Activated CD4-positive, alpha-beta T cell treated with anti-CD3 and anti-CD28 coated beads, Interleukin-10, Interleukin-2, amounts not matched to agents 100 ng/mL and 50 ng/mL, durations not matched to agents 16 hours and 8 hours (primary cell): ENCODE results near the gene MATN3.

Experiments
- DNase-seq: peaks from one replicate; pipeline ENCODE4 v3.0.0-alpha.2; 2020

The MATN3 gene

DNA sequence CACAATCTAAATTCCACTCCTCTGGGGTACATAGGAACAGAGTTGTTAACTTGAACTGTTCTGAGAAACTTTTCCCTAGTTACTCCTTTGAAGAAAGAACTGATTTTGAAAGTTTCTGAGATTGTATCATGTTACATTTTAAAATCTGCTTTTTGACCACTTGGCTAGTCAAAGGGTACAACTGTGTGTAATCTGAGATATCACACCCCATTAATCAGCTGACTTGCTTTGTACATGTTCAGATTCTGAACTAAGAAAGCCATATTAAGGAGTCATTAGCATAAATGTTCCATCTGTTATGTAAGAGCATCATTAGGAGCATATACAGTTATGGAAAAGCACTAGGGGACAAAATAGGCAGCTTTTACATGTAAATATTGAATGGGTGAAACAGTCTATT is 18.7 kb downstream of the MATN3 start:
- no peak for DNase-seq

DNA sequence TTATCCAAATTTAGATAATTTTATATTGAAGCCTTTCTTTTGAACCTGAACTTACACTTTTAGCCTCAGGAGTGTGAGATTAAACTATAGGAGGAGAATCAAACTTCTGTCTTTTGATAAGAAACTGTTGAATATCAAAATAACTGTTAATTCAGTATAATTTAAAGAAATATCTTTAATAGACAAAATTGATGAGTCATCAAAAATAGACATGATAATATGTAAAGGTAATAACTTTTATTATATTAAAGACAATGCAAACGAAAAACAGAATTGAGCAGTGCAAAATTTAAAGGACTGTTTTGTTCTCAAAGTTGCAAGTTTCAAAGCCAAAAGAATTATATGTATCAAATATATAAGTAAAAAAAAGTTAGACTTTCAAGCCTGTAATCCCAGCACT is 20.6 kb downstream of the MATN3 start:
- DNase-seq, result no peak

DNA sequence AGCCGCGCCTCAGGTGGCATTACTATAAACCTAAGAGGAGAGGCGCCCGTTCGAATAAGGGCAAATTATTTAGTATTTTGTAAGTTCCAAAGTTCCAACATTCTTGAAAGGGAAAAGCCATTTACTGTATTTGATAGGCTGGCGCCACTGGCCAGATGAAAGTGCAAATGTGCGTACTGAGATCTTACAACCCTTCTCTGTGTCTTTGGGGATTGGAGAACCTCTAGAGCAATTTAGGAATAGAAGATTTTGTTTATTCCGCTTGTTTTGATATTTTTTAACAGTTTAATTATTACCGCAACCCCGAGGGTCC is 22.1 kb downstream of the MATN3 start:
- DNase-seq, result no peak

DNA sequence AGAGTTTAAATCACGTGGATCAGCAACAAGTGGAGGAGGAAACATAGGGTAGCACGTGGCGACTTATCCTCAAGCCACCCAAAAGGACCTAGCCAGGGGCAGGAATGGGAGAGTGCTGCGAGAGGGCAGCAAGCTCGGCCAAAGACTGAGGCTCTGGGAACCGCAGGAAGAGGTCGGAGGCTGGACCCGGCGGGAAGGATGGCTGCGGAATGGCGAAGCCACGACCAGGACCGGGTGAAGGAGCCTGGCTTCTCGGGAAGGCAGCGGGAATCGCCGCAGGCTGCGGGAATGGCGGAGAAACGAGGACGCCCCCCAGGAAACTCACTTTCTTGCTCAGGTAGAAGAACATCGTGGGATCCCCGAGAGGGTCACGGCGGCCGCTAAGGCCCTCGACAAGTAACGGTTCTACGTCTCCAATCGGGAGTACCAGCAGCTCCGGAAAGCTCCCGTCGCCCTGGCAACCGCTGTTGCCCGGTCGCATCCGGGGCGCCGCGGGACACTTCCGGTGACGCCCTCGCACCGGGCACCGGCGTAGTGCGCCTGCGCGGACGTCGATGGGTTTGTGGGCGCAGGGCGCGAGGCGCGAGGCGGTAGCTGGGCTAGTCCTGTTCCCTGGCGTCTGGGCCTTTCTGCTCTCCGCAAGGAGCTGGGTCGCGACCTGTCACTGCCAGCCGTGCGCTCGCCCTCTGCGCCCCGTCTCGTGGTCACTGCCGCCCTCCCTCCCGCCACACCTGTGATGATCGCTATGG is 22.6 kb downstream of the MATN3 start, which contains the start of gene WDR35:
TSS of gene WDR35 (minus strand) at position 439 of the 749 bp plus-strand sequence. CDS start at position 349, 90 bp downstream.
- DNase-seq, result peak; percentile 96

DNA sequence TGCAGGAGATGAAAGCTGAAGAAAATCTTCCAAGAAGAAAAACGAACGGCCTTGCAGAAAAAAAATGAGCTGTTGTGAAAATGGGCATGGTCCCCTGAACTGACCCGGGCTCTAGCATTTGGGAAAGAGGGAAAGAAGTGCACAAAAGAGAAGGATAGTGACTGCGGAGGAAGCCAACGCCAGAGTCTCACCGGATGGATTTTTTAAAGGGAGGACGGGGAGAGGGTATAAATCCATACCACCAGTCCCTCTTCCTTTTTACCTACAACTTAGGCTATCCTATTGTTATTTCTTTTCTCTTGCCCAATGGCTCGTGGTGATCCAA is 23.2 kb downstream of the MATN3 start:
- DNase-seq, result no peak

DNA sequence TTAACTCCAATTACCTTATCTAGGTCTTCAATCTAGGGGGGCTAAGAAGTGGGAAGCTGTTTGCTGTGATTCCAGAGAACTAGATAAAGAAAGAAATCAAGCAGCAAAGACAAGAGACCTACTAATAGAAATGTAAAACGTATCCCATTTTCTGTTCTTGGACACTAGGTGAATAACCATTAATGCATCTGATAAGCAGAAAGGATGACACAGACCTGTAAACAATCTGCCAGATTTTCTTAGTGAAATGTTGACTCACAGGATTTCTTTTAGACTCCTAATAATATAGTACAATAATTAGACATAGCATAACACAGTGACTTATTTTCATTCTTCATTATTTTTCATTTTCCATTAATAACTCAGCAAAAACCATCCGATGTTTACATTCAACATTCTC is 23.9 kb downstream of the MATN3 start:
- no peak for DNase-seq

DNA sequence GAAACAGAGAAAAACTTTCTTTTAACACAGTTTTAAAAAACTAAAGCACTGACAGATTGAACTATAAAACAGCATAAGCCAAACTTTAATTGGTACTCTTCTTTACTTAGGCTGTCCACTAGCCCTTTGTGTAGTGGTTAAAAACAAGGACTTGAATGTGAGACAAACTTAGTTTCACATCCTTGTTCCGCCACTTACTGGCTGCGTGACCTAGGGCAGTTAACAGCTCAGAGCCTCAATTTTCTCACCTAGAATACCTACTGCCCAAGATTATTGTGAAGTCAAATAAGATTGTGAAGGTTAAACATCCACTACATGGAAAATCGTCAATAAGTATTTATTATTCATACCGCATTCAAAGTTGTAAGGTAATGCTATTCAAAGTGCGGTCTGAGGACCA is 24.5 kb downstream of the MATN3 start:
- no peak for DNase-seq

DNA sequence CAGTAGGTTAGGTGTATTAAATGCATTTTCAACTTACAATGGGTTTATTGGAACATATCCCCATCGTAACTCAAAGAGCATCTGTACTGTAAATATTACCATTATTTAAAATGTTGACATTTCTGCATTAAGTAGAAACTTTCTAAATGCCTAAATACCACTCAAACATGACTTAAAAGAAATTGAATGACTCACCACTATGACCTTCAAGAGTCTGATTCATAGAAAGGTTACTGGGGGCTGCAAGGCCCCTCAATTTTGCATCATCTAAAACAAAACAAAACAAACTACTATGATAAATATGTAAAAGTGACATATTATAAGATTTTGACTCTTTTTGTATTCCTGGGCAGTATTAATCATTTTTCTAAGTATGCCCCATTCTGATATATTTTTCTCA is 30.2 kb downstream of the MATN3 start:
- DNase-seq, result no peak

DNA sequence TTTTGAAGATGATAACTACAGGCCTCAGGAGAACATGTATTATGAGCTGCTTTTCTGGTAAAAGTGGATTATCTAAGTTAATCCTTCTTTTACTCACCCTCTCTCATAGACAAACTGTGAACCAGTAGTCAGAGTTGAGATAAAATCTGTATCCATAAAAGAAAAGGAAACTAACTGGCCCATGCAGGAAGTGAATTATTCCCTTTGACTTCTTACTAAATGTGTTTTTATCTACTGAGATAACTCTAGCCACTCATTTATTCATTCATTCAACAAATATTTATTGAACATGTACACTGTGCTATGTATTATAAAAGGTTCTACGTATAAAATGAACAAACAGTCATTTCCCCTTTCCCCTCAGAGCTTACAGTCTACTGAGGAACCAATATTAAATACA is 32.5 kb downstream of the MATN3 start:
- DNase-seq, result no peak

DNA sequence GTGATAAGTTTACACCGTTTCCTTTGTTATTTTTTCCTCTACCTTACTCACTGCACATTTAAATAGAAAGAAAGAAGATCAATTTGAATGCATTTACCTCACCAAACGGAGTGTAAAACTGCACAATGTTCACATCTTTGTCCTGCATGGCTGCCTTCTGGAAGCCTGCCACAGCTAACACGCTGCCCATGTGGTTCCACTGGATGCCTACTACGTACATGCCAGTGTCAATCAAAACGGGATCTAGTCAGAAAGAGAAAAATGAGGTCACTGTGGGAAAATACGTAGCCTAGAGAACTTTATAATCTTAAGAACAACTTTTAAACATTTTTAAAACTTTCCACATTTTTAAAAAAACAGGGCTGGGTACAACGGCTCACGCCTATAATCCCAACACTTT is 39.0 kb downstream of the MATN3 start:
- DNase-seq, result no peak

DNA sequence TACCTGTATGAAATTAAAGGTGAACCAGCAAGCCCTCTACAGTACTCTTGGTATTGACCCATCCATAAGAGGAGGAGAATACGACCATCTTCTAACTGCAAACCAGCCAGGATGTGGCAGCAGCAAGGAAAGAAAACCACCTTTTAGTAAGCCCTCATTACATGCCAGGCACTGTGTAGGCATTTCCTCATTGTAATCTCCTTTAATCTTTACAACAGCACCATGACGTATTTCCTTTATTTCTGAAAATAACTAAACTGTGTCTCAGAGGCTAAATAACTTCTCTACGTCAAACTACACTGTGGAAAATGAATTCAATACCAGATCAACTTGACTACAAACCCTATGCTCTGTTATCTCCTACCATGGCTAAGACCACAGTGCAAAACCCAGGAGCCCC is 40.8 kb downstream of the MATN3 start:
- peak; percentile 25 for DNase-seq

DNA sequence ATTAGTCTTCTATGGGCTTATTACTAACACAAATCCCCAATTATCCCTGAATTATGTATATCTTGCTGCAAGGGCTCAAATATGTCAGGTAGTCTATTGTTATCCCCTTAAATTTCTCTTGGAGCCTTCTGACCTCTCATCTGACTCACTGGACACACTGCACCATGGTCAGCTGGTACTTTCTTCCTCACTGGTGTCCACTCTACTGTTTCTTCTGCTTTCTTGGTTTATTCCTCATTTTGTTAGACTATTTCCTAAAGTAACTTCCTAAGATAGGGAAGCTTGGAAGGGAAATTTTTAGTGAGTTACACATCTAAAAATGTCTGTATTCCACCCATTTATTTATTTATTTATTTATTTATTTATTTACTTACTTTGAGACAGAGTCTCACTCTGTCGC is 49.1 kb downstream of the MATN3 start:
- DNase-seq, result no peak

DNA sequence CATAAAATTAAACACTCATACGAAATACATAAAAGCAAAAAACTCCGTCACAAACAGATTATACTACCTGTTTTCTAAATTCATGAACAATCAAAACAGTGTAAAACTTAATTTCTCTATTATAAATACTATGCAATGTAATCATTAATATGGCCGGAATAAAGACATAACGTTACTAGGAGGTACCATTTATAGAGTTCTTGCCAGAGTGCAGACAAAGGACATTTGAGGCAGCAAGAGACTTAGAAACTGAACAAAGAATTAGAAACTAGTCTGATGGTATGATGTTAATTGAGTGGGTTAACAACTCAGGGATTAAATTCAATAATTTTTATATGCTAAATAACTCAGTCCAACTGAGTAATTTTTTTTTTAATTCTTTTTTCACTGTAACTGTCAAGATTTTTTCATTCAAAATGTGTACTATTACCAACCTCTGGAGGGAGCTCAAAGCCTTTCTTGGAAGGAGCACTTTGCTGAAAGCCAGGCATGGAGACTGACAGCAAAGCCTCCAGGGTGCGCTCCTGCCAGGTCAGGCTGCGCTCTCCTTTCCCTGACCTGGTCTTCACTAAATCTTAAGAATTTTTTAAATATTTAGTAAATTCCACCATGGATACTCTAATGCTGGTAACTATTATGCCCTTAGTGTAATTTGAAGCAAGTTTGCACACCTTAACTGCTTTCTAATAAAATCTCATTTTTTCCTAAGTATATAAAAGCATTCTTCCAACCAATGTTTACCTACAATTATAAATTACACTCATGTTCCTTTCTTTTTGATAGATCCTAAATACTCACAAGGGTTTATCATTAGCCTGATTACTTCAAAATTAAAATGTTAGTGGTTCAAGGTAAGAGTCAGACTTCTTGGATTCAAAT is 56.7 kb downstream of the MATN3 start:
- DNase-seq, result peak; percentile 68

DNA sequence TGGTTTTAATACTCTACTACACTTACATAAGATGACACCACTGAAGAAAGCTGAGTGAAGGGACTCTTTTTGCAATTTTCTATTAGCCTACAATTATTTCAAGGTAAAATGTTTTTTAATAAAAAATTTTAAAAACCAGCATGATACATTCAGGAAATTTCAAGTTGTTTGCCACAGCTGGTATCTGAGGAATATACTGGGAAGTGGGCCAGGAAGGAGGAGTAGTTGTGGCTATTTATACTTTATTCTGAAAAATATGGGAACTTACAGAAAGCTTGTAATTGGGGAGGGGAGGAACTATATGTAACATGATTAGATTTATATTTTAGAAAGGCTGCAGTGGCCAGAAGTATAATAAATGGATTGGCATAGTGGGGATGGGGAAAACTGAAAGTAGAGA is 63.4 kb downstream of the MATN3 start:
- no peak for DNase-seq

DNA sequence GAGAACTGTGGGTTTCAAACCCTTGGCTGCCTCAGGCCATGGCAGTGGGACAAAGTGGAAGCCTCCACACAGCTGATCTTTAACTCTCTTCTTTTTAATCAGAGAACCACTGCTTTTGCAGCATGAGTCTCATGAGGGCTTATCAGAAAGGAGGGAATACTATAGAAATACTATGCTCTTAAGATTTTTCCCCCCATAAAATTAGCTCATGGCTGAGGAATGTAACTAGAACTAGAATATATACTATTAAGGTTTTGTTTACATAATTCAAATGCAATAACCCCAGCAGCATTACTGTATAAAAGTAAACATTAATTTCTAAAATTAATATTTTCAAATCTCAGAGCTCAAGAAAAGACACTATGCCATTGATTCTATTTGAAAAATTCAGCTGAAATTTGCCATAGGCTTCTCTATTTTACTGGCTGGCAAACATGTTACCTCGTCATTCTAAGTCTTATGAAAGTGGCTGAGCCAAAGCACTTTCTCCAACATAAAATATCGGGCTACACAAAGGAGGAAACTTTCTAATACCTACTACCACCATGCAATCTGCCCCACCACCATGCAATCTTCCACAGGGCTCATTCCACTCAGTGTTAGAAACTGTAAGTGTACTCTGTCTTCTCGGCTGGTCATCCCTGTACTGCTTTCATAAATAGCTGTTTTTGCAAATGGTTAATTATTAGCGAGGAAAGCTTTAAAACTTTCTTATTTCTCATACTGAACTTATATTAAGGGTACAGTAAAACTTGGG is 65.1 kb downstream of the MATN3 start:
- DNase-seq, result no peak

DNA sequence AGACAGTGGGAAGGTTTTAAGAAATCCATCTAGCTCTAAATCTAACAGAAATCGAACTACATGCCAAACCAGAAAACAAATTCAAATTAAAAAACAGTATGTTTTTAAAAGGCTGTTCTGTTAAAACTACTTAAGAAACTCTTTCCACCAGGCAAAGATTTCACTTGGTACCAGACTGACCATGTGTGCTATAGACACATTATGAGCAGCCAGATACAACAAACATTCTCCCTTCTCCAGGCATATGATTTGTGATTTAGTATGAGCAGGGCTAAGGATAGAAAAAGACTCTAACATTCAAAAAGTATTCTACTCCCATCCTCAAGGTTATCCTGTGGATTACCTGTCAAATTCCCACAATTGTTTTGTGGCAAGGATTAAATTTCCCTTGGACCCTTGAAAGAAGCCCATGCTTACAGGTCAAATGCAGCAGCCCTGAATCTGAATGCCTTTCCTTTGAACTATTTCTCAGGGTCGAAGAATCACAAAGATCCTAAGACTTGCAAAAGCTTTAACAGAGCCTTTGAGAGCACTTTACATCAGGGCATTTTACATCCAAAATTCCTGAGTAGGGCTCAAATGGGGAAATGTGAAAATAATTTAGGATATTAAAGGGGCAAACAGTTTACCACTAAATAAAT is 68.1 kb downstream of the MATN3 start:
- no peak for DNase-seq

DNA sequence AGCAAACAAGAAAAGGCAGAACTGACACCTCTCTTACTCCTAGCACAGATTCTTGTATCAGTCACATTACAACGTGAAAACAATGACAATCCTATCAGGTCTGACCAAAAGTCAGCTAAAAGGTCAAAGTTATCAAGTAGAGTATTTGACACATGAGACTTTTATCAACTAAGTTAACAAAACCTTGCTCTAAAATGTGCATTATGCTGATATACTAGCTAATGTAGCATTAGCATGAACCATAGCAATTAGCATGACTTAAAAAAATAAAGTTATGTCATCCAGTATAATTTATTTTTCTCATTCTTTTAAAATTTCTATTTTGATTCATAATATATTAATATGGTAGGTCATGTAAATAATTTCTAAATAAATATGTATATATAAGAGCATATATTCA is 69.3 kb downstream of the MATN3 start:
- DNase-seq, result no peak

DNA sequence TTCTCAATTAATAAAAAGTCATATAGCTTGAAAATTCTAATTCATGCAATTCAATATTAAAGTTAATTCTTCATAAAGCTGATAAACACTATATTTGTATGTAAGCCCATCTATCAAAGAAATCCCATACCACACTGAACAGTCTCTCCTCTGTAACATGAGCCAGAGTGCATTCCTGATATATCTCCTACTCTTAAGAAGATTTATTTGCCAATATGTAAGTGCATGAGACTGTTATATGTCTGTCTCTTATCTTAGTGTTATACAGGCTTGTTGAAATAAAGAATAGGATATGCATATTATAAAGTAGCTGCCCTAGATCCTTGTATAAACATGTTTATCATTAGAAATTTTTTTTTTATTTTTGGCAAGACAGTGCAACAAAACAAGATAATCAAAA is 70.3 kb downstream of the MATN3 start:
- no peak for DNase-seq
